ENCODE results near the gene HDAC1.

DNA sequence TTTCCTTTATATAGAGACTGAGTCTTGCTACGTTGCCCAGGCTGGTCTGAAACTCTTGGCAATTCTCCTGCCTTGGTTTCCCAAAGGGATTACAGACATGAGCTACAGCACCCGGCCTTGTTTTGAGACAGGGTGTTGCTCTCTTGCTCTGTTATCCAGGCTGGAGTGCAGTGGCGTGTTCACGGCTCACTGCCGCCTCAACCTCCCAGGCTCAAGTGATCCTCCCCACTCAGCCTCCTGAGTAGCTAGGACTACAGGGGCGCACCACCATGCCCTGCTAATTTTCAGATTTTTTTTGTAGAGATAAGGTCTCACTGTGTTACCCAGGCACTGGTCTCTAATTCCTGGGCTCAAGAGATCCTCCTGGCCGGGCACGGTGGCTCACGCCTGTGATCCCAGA lies 26.0 kb upstream of the HDAC1 start:
- TF ChIP-seq, protein P1, sequence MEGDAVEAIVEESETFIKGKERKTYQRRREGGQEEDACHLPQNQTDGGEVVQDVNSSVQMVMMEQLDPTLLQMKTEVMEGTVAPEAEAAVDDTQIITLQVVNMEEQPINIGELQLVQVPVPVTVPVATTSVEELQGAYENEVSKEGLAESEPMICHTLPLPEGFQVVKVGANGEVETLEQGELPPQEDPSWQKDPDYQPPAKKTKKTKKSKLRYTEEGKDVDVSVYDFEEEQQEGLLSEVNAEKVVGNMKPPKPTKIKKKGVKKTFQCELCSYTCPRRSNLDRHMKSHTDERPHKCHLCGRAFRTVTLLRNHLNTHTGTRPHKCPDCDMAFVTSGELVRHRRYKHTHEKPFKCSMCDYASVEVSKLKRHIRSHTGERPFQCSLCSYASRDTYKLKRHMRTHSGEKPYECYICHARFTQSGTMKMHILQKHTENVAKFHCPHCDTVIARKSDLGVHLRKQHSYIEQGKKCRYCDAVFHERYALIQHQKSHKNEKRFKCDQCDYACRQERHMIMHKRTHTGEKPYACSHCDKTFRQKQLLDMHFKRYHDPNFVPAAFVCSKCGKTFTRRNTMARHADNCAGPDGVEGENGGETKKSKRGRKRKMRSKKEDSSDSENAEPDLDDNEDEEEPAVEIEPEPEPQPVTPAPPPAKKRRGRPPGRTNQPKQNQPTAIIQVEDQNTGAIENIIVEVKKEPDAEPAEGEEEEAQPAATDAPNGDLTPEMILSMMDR (IDR thresholded peaks at IDR 0.05) = no peak
- TF ChIP-seq POLR2AphosphoS5 (IDR thresholded peaks at IDR 0.05) = no peak
- no peak for TF ChIP-seq POLR2A (IDR thresholded peaks at IDR 0.05)

Data from sigmoid colon (tissue), 4 donors.